Tibial nerve (tissue), 3 donors: ENCODE results near the gene BCAS1.

Source experiments
- POLR2A ChIP-seq, 2 donors: fragments of 450-650 bp; IDR thresholded peaks; one replicate each; pipeline ENCODE4 v1.6.1; 2017; ENCODE audit warnings: antibody characterized with exemption in 2 of 2, mild to moderate bottlenecking in 2 of 2, moderate library complexity in 2 of 2
- TF ChIP-seq, protein P1 (sequence below), 5 experiments: fragments of 200-600 bp in 3 of 5; fragments of 450-650 bp in 2 of 5; sonication (generic) in 3 of 5; IDR thresholded peaks; one replicate each; pipeline ENCODE4 v1.5.1; 2016 to 2019; ENCODE audit warnings: antibody characterized with exemption in 5 of 5, mild to moderate bottlenecking in 3 of 5, moderate library complexity in 2 of 5

DNA sequence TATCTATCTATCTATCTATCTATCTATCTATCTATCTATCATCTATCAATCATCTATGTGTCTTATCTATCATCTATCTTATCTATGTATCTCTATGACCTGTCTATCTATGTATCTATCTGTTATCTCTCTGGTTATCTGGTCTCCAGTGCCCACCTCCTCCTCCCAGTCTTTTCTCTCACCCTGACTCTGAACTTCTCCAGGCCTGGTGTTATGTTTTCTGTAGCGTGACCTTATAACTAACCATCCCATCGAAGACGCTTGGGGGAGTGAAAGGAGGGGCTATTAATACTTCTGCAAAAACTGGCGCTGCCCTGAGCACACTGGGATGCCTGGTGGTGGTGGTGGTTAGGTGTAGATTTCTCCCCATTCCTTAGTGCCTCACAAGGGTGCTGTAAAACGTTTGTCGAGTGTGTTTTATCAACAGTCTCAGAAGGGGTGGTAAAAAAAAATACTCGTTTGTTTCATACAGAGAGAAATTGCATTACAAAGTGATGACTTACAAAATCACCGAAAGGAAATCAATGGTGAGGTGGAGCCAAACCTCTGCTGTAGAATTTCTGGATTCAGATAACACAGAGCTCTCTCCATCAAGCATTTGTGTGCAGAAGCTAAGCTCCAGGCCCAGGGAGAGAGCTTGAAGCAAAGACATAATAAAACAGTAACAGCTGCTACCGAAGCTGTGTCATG is 156.2 kb downstream of the BCAS1 start:
- no peak for TF ChIP-seq POLR2A (IDR thresholded peaks at IDR 0.05)
- TF ChIP-seq, protein P1, sequence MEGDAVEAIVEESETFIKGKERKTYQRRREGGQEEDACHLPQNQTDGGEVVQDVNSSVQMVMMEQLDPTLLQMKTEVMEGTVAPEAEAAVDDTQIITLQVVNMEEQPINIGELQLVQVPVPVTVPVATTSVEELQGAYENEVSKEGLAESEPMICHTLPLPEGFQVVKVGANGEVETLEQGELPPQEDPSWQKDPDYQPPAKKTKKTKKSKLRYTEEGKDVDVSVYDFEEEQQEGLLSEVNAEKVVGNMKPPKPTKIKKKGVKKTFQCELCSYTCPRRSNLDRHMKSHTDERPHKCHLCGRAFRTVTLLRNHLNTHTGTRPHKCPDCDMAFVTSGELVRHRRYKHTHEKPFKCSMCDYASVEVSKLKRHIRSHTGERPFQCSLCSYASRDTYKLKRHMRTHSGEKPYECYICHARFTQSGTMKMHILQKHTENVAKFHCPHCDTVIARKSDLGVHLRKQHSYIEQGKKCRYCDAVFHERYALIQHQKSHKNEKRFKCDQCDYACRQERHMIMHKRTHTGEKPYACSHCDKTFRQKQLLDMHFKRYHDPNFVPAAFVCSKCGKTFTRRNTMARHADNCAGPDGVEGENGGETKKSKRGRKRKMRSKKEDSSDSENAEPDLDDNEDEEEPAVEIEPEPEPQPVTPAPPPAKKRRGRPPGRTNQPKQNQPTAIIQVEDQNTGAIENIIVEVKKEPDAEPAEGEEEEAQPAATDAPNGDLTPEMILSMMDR (IDR thresholded peaks at IDR 0.05), result no peak
